H1 (cell line): ENCODE results near the gene BCL7B. TPM values are rescaled to one million over a fixed set of nuclear protein-coding genes. Genes with fewer than 3 reads are reported as not detected.

Experiments used
- CTCF ChIA-PET: fragments of 300-600 bp; sonication (Branson Sonifier 250); formaldehyde crosslinking; loops from one replicate; lab custom pipeline; 2021; ENCODE audit not compliant: partially characterized antibody; lab: Charles Lee
- POLR2A ChIA-PET: fragments of 300-600 bp; sonication (Branson Sonifier 250); formaldehyde crosslinking; loops from one replicate; lab custom pipeline; 2021; ENCODE audit warnings: inconsistent platforms; ENCODE audit not compliant: partially characterized antibody; lab: Charles Lee
- DNase-seq, 2 experiments: peaks; one replicate each; pipeline versions ENCODE4 v3.0.0 to v3.0.0-alpha.2; 2010 to 2022; ENCODE audit warnings: low spot score in 2 of 2, low read depth in 1 of 2, mixed read lengths in 1 of 2
- FAIRE-seq: peaks from 2 replicates; lab custom pipeline; 2011; peaks lifted over from hg19 to GRCh38; lab: Jason Lieb, UNC
- H2AFZ ChIP-seq: 2 replicates; pipeline ENCODE4 v1.8.1; 2012; ENCODE audit warnings: low read length, inconsistent platforms
- H2AK5ac ChIP-seq: 2 replicates; pipeline ENCODE4 v1.6.1; 2013; ENCODE audit warnings: low read depth, low read length
- H2BK120ac ChIP-seq: replicated peaks from 2 replicates; pipeline ENCODE3; 2013; ENCODE audit warnings: low read depth, low read length, inconsistent platforms
- H2BK12ac ChIP-seq: 2 replicates; pipeline ENCODE4 v1.6.1; 2013; ENCODE audit warnings: low read depth, low read length
- H2BK15ac ChIP-seq: 2 replicates; pipeline ENCODE4 v1.6.1; 2013; ENCODE audit warnings: low read length
- H2BK20ac ChIP-seq: 2 replicates; pipeline ENCODE4 v1.6.1; 2013; ENCODE audit warnings: low read length
- H2BK5ac ChIP-seq: 2 replicates; pipeline ENCODE4 v1.6.1; 2013; ENCODE audit warnings: low read depth, low read length
- H3K14ac ChIP-seq: 2 replicates; pipeline ENCODE4 v1.6.1; 2013; ENCODE audit warnings: inconsistent platforms; ENCODE audit not compliant: insufficient read length
- H3K18ac ChIP-seq: 2 replicates; pipeline ENCODE4 v1.6.1; 2013; ENCODE audit warnings: low read length; ENCODE audit errors: extremely low read depth
- H3K23ac ChIP-seq: 2 replicates; pipeline ENCODE4 v1.6.1; 2013; ENCODE audit warnings: inconsistent platforms; ENCODE audit not compliant: insufficient read length
- H3K23me2 ChIP-seq: 2 replicates; pipeline ENCODE4 v1.6.1; 2013; ENCODE audit warnings: low read depth, low read length
- H3K27ac ChIP-seq: 2 replicates; pipeline ENCODE4 v1.6.1; 2011; ENCODE audit warnings: low read depth, low read length, inconsistent platforms
- H3K27me3 ChIP-seq, 4 experiments: replicated peaks in 1 of 4; 1 replicate in 1 of 4; 2 replicates in 3 of 4; pipeline versions ENCODE4 v1.6.1 to v1.8.1; 2011 to 2013; ENCODE audit warnings: low read length in 3 of 4, mild to moderate bottlenecking in 3 of 4, inconsistent platforms in 2 of 4, mixed read lengths in 2 of 4, moderate library complexity in 1 of 4; ENCODE audit not compliant: control insufficient read depth in 3 of 4, insufficient read depth in 3 of 4; ENCODE audit errors: extremely low read depth in 1 of 4
- H3K36me3 ChIP-seq, 4 experiments: 2 replicates each; pipeline versions ENCODE4 v1.6.1 to v1.8.1; 2011 to 2013; ENCODE audit warnings: mild to moderate bottlenecking in 4 of 4, low read length in 3 of 4, moderate library complexity in 2 of 4, control low read depth in 1 of 4, inconsistent platforms in 1 of 4; ENCODE audit not compliant: insufficient read depth in 4 of 4, control insufficient read depth in 2 of 4
- H3K4ac ChIP-seq: replicated peaks from 2 replicates; pipeline ENCODE3; 2013; ENCODE audit warnings: low read length, low read depth, mixed read lengths, inconsistent platforms; ENCODE audit not compliant: insufficient read length
- H3K4me1 ChIP-seq, 4 experiments: replicated peaks in 1 of 4; 1 replicate in 1 of 4; 2 replicates in 3 of 4; pipeline versions ENCODE4 v1.6.1 to v1.8.1; 2011 to 2013; ENCODE audit warnings: low read length in 3 of 4, inconsistent platforms in 2 of 4, mixed read lengths in 1 of 4; ENCODE audit not compliant: insufficient read depth in 4 of 4, control insufficient read depth in 3 of 4
- H3K4me2 ChIP-seq, 2 experiments: 2 replicates each; pipeline versions ENCODE4 v1.6.1 to v1.8.1; 2011 to 2013; ENCODE audit warnings: low read depth in 2 of 2, low read length in 2 of 2, control low read depth in 1 of 2, inconsistent platforms in 1 of 2, mild to moderate bottlenecking in 1 of 2; ENCODE audit not compliant: insufficient read depth in 1 of 2
- H3K4me3 ChIP-seq, 4 experiments: fragments of 200-600, 300-600 bp in 1 of 4; sonication (generic), shearing (Covaris generic), sonication (Bioruptor Twin) in 1 of 4; 2 replicates each; pipeline versions ENCODE4 v1.5.1 to v1.8.1; 2011 to 2016; ENCODE audit warnings: low read length in 4 of 4, low read depth in 3 of 4, control low read depth in 2 of 4, inconsistent platforms in 2 of 4, mild to moderate bottlenecking in 2 of 4, mixed read lengths in 1 of 4, moderate library complexity in 1 of 4; ENCODE audit not compliant: insufficient read depth in 2 of 4; ENCODE audit errors: extremely low read depth in 1 of 4
- H3K56ac ChIP-seq: replicated peaks from 2 replicates; pipeline ENCODE3; 2013; ENCODE audit warnings: low read depth, mild to moderate bottlenecking, mixed read lengths, low read length, inconsistent platforms; ENCODE audit not compliant: insufficient read length
- H3K79me1 ChIP-seq: 2 replicates; pipeline ENCODE4 v1.6.1; 2013; ENCODE audit warnings: low read depth, low read length, control low read depth
- H3K79me2 ChIP-seq, 2 experiments: 2 replicates each; pipeline versions ENCODE4 v1.6.1 to v1.8.1; 2012 to 2013; ENCODE audit warnings: low read length in 2 of 2, mild to moderate bottlenecking in 2 of 2, inconsistent platforms in 1 of 2; ENCODE audit not compliant: insufficient read depth in 2 of 2, control insufficient read depth in 1 of 2
- H3K9ac ChIP-seq, 4 experiments: replicated peaks in 1 of 4; 1 replicate in 1 of 4; 2 replicates in 3 of 4; pipeline versions ENCODE4 v1.6.1 to v1.8.1; 2011 to 2013; ENCODE audit warnings: low read depth in 3 of 4, low read length in 3 of 4, control low read depth in 2 of 4, mild to moderate bottlenecking in 2 of 4, moderate library complexity in 2 of 4, inconsistent platforms in 1 of 4; ENCODE audit errors: extremely low read depth in 1 of 4
- H3K9me3 ChIP-seq, 2 experiments: 2 replicates each; pipeline versions ENCODE4 v1.6.1 to v1.8.1; 2012 to 2013; ENCODE audit warnings: mild to moderate bottlenecking in 2 of 2, moderate library complexity in 2 of 2, control low read depth in 1 of 2, inconsistent platforms in 1 of 2, low read depth in 1 of 2, low read length in 1 of 2, mixed read lengths in 1 of 2; ENCODE audit not compliant: insufficient read depth in 2 of 2
- H4K20me1 ChIP-seq, 2 experiments: replicated peaks in 1 of 2; 2 replicates each; pipeline versions ENCODE3 to v1.8.1; 2011 to 2013; ENCODE audit warnings: inconsistent platforms in 2 of 2, low read length in 2 of 2, mild to moderate bottlenecking in 1 of 2; ENCODE audit not compliant: insufficient read depth in 2 of 2, control insufficient read depth in 1 of 2
- H4K5ac ChIP-seq: 2 replicates; pipeline ENCODE4 v1.6.1; 2013; ENCODE audit warnings: low read length, low read depth, mixed read lengths, inconsistent platforms; ENCODE audit not compliant: insufficient read length
- H4K8ac ChIP-seq: 2 replicates; pipeline ENCODE4 v1.8.0; 2013; ENCODE audit warnings: mild to moderate bottlenecking, moderate library complexity, low read length, inconsistent platforms; ENCODE audit not compliant: insufficient read depth; ENCODE audit errors: extremely low read depth
- H4K91ac ChIP-seq: replicated peaks from 2 replicates; pipeline ENCODE3; 2013; ENCODE audit warnings: low read length, mixed read lengths, inconsistent platforms; ENCODE audit not compliant: insufficient read length
- HDAC6 ChIP-seq: IDR thresholded peaks from one replicate; pipeline ENCODE4 v1.7.1; 2012; ENCODE audit warnings: low read depth, mild to moderate bottlenecking, inconsistent platforms, low read length, moderate library complexity
- KDM4A ChIP-seq: IDR thresholded peaks from one replicate; pipeline ENCODE4 v1.7.1; 2012; ENCODE audit warnings: low read depth, mild to moderate bottlenecking, moderate library complexity, low read length, inconsistent platforms; ENCODE audit not compliant: severe bottlenecking
- RAD21 ChIP-seq, 2 experiments: IDR thresholded peaks in 1 of 2; conservative IDR thresholded peaks in 1 of 2; 2 replicates each; pipeline ENCODE4 v1.6.1; 2011; ENCODE audit warnings: low read depth in 2 of 2, low read length in 2 of 2, improper control_type of control experiment in 1 of 2, inconsistent platforms in 1 of 2, mild to moderate bottlenecking in 1 of 2, moderate library complexity in 1 of 2
- TBP ChIP-seq: IDR thresholded peaks from 2 replicates; pipeline ENCODE4 v1.6.1; 2011; ENCODE audit warnings: low read depth, low read length, improper control_type of control experiment
- TEAD4 ChIP-seq: IDR thresholded peaks from 2 replicates; pipeline ENCODE4 v1.6.1; 2012; ENCODE audit warnings: low read depth, low read length, inconsistent platforms, mixed read lengths
- WGBS, 2 experiments: shearing (Covaris generic) in 1 of 2; methylation state at CpG; one replicate each; pipeline versions ENCODE4 v1.1.6 to v1.1.7; 2013 to 2015; ENCODE audit warnings: low lambda C conversion rate in 2 of 2, mixed read lengths in 2 of 2, inconsistent platforms in 1 of 2, low coverage in 1 of 2, missing lambda C conversion rate in 1 of 2; ENCODE audit not compliant: insufficient replicate concordance in 2 of 2, insufficient coverage in 1 of 2, insufficient read length in 1 of 2; ENCODE audit errors: extremely low coverage in 1 of 2, missing lambda C conversion rate in 1 of 2; 5-methylcytosine and 5-hydroxymethylcytosine counted together
- polyA plus RNA-seq, 7 experiments: library from polyadenylated mRNA; depleted of rRNA in 3 of 7; stranded (reverse) in 5 of 7; unstranded in 2 of 7; fragments of >200 nt in 5 of 7; fragments of 200-250 nt in 2 of 7; gene quantifications; 1 replicate in 5 of 7; 2 replicates in 1 of 7; 4 replicates in 1 of 7; pipeline versions ENCODE4 v1.2.1 to v1.2.3, GENCODE V29; 2011 to 2013; ENCODE audit warnings: missing spikeins in 2 of 7, mixed read lengths in 2 of 7
- total RNA-seq: library from RNA; stranded (reverse); fragmentation: NEBNext Ultra II Directional; extraction: Animal tissue kit (Norgen Biotek cat#: 25700); gene quantifications from 2 replicates; pipeline ENCODE4 v1.2.1, GENCODE V29; 2021

BCL7B gene
- total and polyA plus RNA-seq, 2 of the 8 experiments (the other 6 are each of a cell fraction or from before 2014, with no cell fraction given), result 24.9 to 44.6 TPM

- no peaks in the 10 kb centered on the region for H3K4me1 ChIP-seq
- H3K18ac ChIP-seq, result no peak overlapping the region
- 92% methylated on average over 1 of the region's 1 CpG; no CpG with 5 or more reads in 1 of the 2 experiments for WGBS, 2 experiments
- H4K91ac ChIP-seq, result no peak overlapping the region
- H3K9me3 ChIP-seq, result no peaks in the 10 kb centered on the region
- H3K23ac ChIP-seq, result no peak overlapping the region
- no peak overlapping the region for H3K56ac ChIP-seq
- no peak overlapping the region for H4K5ac ChIP-seq
- no peak overlapping the region for H2BK20ac ChIP-seq
- no peak overlapping the region for H3K27ac ChIP-seq
- H2BK15ac ChIP-seq, result no peak overlapping the region
- no peak overlapping the region for H2AK5ac ChIP-seq
- H3K36me3 ChIP-seq, result peaks cover 27 to 89% (median 69%) of the 10 kb centered on the region in 4 experiments
- no peak for FAIRE-seq
- POLR2A ChIA-PET, result interaction anchor here (8.6 kb wide), 1 partner anchor 15 kb away, joined by 55 read pairs; the partner anchor contains the start of gene BAZ1B
- H2BK5ac ChIP-seq, result no peak overlapping the region
- CTCF ChIA-PET, result interaction anchor here (1.1 kb wide), 1 partner anchor 57 kb away, joined by 3 read pairs; no protein-coding TSS in a partner anchor
- H3K4me3 ChIP-seq, result no peak overlapping the region
- DNase-seq, result no peak
- no peak overlapping the region for H3K4ac ChIP-seq
- no peaks in the 10 kb centered on the region for H3K27me3 ChIP-seq
- H3K14ac ChIP-seq, result no peak overlapping the region
- peaks cover 6 to 41% of the 10 kb centered on the region in 2 experiments; a peak in 3 of 4 replicates for H3K79me2 ChIP-seq
- H4K20me1 ChIP-seq, result peaks cover 7 to 16% of the 10 kb centered on the region in 2 experiments
- no peak overlapping the region for H3K9ac ChIP-seq
- no peak overlapping the region for H4K8ac ChIP-seq
- H3K23me2 ChIP-seq, result no peaks in the 10 kb centered on the region
- H2BK120ac ChIP-seq, result no peak overlapping the region
- H3K4me2 ChIP-seq, result no peak overlapping the region
- H2AFZ ChIP-seq, result no peak overlapping the region
- TF ChIP-seq KDM4A (no peak), HDAC6 (no peak), TEAD4 (no peak), TBP (no peak), RAD21 (IDR thresholded peaks at IDR 0.05 in 1 of 2, conservative IDR thresholded peaks at IDR 0.05 in 1 of 2; ENCODE audit: low read depth in 2 of 2, low read length in 2 of 2) (no peak)
- H2BK12ac ChIP-seq, result no peak overlapping the region
- H3K79me1 ChIP-seq, result no peaks in the 10 kb centered on the region; the same call in 1 of the 2 replicates
Observed at GRCh38 chr7:73504920-73505319, 52.6 kb downstream of the BCL7B start.
